CD8-positive, alpha-beta memory T cell (primary cell): ENCODE results near the gene PLXNB1. TPM values are rescaled to one million over a fixed set of nuclear protein-coding genes. Genes with fewer than 3 reads are reported as not detected.

Source experiments
- CTCF ChIA-PET: fragments of 350-600 bp; sonication (Branson Sonifier 250); formaldehyde crosslinking; loops from one replicate; lab custom pipeline; 2021; ENCODE audit warnings: antibody characterized with exemption; lab: Charles Lee
- POLR2A ChIA-PET: fragments of 350-600 bp; sonication (Branson Sonifier 250); formaldehyde crosslinking; loops from one replicate; lab custom pipeline; 2021; ENCODE audit warnings: antibody characterized with exemption; lab: Charles Lee
- DNase-seq, 5 donors: peaks; one replicate each; pipeline versions ENCODE4 v3.0.0 to v3.0.0-alpha.2; 2020 to 2022; ENCODE audit warnings: mixed read lengths in 1 of 5
- H3K27ac ChIP-seq: one replicate; pipeline ENCODE4 v1.7.0; 2013; ENCODE audit warnings: low read depth, mild to moderate bottlenecking, low read length, moderate library complexity
- H3K27me3 ChIP-seq: 2 replicates; pipeline ENCODE4 v1.7.0; 2013; ENCODE audit warnings: low read length, mild to moderate bottlenecking; ENCODE audit not compliant: insufficient read depth, poor library complexity, severe bottlenecking
- H3K36me3 ChIP-seq: 2 replicates; pipeline ENCODE4 v1.7.0; 2013; ENCODE audit warnings: mild to moderate bottlenecking, low read length, moderate library complexity; ENCODE audit not compliant: insufficient read depth
- H3K4me1 ChIP-seq: 2 replicates; pipeline ENCODE4 v1.7.0; 2013; ENCODE audit warnings: mild to moderate bottlenecking, low read length, moderate library complexity; ENCODE audit not compliant: insufficient read depth
- H3K4me3 ChIP-seq: 2 replicates; pipeline ENCODE4 v1.7.0; 2013; ENCODE audit warnings: mild to moderate bottlenecking, low read length
- H3K9me3 ChIP-seq: 2 replicates; pipeline ENCODE4 v1.7.0; 2013; ENCODE audit warnings: mild to moderate bottlenecking, low read length
- H3K27ac Mint-ChIP-seq, 8 donors: one replicate each; pipeline ENCODE4 v1.8.0; 2020 to 2021; ENCODE audit warnings: mixed read lengths in 8 of 8, mild to moderate bottlenecking in 6 of 8, inconsistent platforms in 3 of 8, moderate library complexity in 3 of 8
- H3K27me3 Mint-ChIP-seq, 2 donors: one replicate each; pipeline ENCODE4 v1.8.0; 2020 to 2021; ENCODE audit warnings: mixed read lengths in 2 of 2, mild to moderate bottlenecking in 1 of 2, moderate library complexity in 1 of 2
- H3K36me3 Mint-ChIP-seq, 3 donors: one replicate each; pipeline ENCODE4 v1.8.0; 2020 to 2021; ENCODE audit warnings: mixed read lengths in 3 of 3, inconsistent platforms in 1 of 3, mild to moderate bottlenecking in 1 of 3
- H3K4me1 Mint-ChIP-seq, 3 donors: one replicate each; pipeline ENCODE4 v1.8.0; 2020 to 2021; ENCODE audit warnings: mixed read lengths in 3 of 3, inconsistent platforms in 1 of 3, mild to moderate bottlenecking in 1 of 3
- H3K4me3 Mint-ChIP-seq, 7 donors: one replicate each; pipeline ENCODE4 v1.8.0; 2020 to 2021; ENCODE audit warnings: mixed read lengths in 7 of 7, mild to moderate bottlenecking in 6 of 7, moderate library complexity in 4 of 7, inconsistent platforms in 2 of 7
- H3K9me3 Mint-ChIP-seq, 5 donors: one replicate each; pipeline ENCODE4 v1.8.0; 2020 to 2022; ENCODE audit warnings: mixed read lengths in 5 of 5, mild to moderate bottlenecking in 3 of 5, moderate library complexity in 2 of 5, inconsistent platforms in 1 of 5
- polyA plus RNA-seq: library from polyadenylated mRNA; unstranded; fragments of 300-500 nt; fragmentation: Illumina TruSeq; gene quantifications from one replicate; pipeline ENCODE4 v1.2.3, GENCODE V29; 2021
- total RNA-seq, 2 experiments: library from RNA; stranded (reverse); gene quantifications; one replicate each; pipeline ENCODE4 v1.2.3, GENCODE V29; 2021

PLXNB1 gene
- total and polyA plus RNA-seq, 3 experiments from 2014 or later = 0.30 to 5.5 (median 3.1) TPM

GRCh38 chr3:48427630-48427962, 2.3 kb downstream of the PLXNB1 start:
- peaks cover 0 to 4% of the 10 kb centered on the region in 2 donors for H3K27me3 Mint-ChIP-seq
- Histone ChIP-seq H3K4me3 (no peak overlapping the region), H3K4me1 (peaks cover 8% of the 10 kb centered on the region), H3K36me3 (no peaks in the 10 kb centered on the region), H3K27me3 (no peaks in the 10 kb centered on the region), H3K9me3 (no peaks in the 10 kb centered on the region), H3K27ac (no peak overlapping the region)
- peaks cover 0 to 10% (median 0%) of the 10 kb centered on the region in 3 donors for H3K36me3 Mint-ChIP-seq
- ChIA-PET CTCF (interaction anchor here (0.6 to 1.9 kb wide), 3 partner anchors 8 to 27 kb away, joined by 3 to 6 read pairs (median 5); no protein-coding TSS in a partner anchor), POLR2A (no interaction called here)
- H3K9me3 Mint-ChIP-seq = no peaks in the 10 kb centered on the region
- peaks cover 0 to 16% (median 2%) of the 10 kb centered on the region in 3 donors for H3K4me1 Mint-ChIP-seq
- peak overlapping the region; percentile 40 to 84 (median 69) for H3K4me3 Mint-ChIP-seq
- DNase-seq = no peak
- peak overlapping the region in 5 of 8 donors; percentile 56 to 81 (median 74) for H3K27ac Mint-ChIP-seq

- peak overlapping the region in 4 of 7 donors; percentile 8 to 82 (median 18) for H3K4me3 Mint-ChIP-seq
- H3K27me3 Mint-ChIP-seq = peaks cover 0 to 4% of the 10 kb centered on the region in 2 donors
- Histone ChIP-seq H3K4me3 (no peak overlapping the region), H3K36me3 (no peaks in the 10 kb centered on the region), H3K27me3 (no peaks in the 10 kb centered on the region), H3K9me3 (no peaks in the 10 kb centered on the region), H3K4me1 (peaks cover 8% of the 10 kb centered on the region), H3K27ac (no peak overlapping the region)
- peaks cover 0 to 6% (median 0%) of the 10 kb centered on the region in 3 donors for H3K36me3 Mint-ChIP-seq
- H3K4me1 Mint-ChIP-seq = peaks cover 0 to 16% (median 2%) of the 10 kb centered on the region in 3 donors
- ChIA-PET POLR2A (no interaction called here), CTCF (interaction anchor here (1.1 to 1.9 kb wide), 2 partner anchors 9 to 26 kb away, joined by 5 to 6 read pairs; no protein-coding TSS in a partner anchor)
- no peak for DNase-seq
- no peaks in the 10 kb centered on the region for H3K9me3 Mint-ChIP-seq
- H3K27ac Mint-ChIP-seq = peak overlapping the region in 5 of 8 donors; percentile 1 to 81 (median 74)
Observed at GRCh38 chr3:48426944-48427629, 2.8 kb downstream of the PLXNB1 start.

GRCh38 chr3:48426401-48426909, 3.4 kb downstream of the PLXNB1 start:
- DNase-seq = no peak
- Mint-ChIP-seq H3K27ac (peak overlapping the region in 1 of 8 donors; percentile 43), H3K9me3 (no peaks in the 10 kb centered on the region), H3K36me3 (no peaks in the 10 kb centered on the region), H3K4me3 (no peak overlapping the region), H3K27me3 (peaks cover 0 to 1% of the 10 kb centered on the region in 2 donors), H3K4me1 (peaks cover 0 to 13% (median 2%) of the 10 kb centered on the region in 3 donors)
- no peaks in the 10 kb centered on the region for H3K36me3 ChIP-seq
- ChIA-PET POLR2A (no interaction called here), CTCF (interaction anchor here (0.8 to 1.1 kb wide), 2 partner anchors 9 to 10 kb away, joined by 4 to 6 read pairs; no protein-coding TSS in a partner anchor)
- H3K9me3 ChIP-seq = no peaks in the 10 kb centered on the region
- no peaks in the 10 kb centered on the region for H3K27me3 ChIP-seq
- no peak overlapping the region for H3K4me3 ChIP-seq
- H3K27ac ChIP-seq = no peak overlapping the region
- H3K4me1 ChIP-seq = peaks cover 8% of the 10 kb centered on the region

GRCh38 chr3:48425281-48425812, 4.5 kb downstream of the PLXNB1 start:
- Mint-ChIP-seq H3K27ac (no peak overlapping the region), H3K36me3 (no peaks in the 10 kb centered on the region), H3K4me1 (peaks cover 0 to 6% (median 0%) of the 10 kb centered on the region in 3 donors), H3K4me3 (peak overlapping the region in 1 of 7 donors; percentile 61), H3K27me3 (peaks cover 0 to 1% of the 10 kb centered on the region in 2 donors), H3K9me3 (no peaks in the 10 kb centered on the region)
- ChIA-PET POLR2A (no interaction called here), CTCF (interaction anchor here (0.8 kb wide), 1 partner anchor 11 kb away, joined by 4 read pairs; no protein-coding TSS in a partner anchor)
- peaks cover 5% of the 10 kb centered on the region for H3K4me1 ChIP-seq
- no peaks in the 10 kb centered on the region for H3K27me3 ChIP-seq
- no peaks in the 10 kb centered on the region for H3K9me3 ChIP-seq
- H3K36me3 ChIP-seq = no peaks in the 10 kb centered on the region
- no peak overlapping the region for H3K27ac ChIP-seq
- H3K4me3 ChIP-seq = no peak overlapping the region
- DNase-seq = no peak

DNA sequence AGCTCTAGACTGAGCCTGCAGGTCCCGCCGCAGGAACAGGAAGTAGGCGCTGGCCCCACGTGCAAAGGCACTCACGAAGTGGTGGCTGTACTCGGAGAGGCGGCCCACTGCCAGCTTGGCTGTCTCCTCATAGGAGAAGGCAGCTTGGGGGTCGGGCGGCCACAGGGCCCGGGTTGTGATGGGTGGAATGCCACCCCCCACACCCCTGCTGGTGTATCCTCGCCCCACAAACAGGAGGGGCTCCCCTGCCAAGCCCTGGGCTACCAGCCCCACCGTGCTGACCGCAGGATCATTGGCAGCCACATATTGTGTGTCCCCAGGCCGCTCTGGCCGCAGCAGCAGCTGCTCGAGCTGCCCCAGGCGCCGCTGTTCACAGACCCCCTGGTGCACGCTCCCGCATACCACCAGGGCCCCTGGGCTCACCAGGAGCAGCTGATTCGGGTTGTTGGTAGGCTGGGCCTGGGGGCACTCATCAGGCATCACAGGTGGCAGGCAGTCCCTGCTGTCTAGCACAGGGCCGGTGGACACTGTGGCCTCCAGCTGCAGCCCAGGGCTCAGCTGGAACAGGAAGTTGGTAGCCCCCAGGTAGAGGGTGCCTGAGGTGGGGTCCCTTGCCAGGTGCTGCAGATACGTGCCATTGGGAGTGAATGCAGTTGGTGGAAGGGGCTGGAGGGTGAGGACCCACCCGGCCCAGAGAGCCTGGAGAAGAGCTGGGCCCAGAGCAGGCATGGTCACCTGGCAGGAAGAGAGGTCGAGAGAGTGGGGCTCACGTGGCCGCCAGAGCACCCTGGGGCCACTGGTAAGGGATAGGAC, 5.8 kb downstream of the PLXNB1 start:
- Mint-ChIP-seq H3K27ac (no peak overlapping the region), H3K36me3 (no peaks in the 10 kb centered on the region), H3K4me3 (peak overlapping the region in 1 of 7 donors; percentile 30), H3K4me1 (no peaks in the 10 kb centered on the region), H3K27me3 (peaks cover 0 to 1% of the 10 kb centered on the region in 2 donors), H3K9me3 (no peaks in the 10 kb centered on the region)
- Histone ChIP-seq H3K36me3 (no peaks in the 10 kb centered on the region), H3K27me3 (no peaks in the 10 kb centered on the region), H3K27ac (no peak overlapping the region), H3K4me3 (no peak overlapping the region), H3K4me1 (no peaks in the 10 kb centered on the region), H3K9me3 (no peaks in the 10 kb centered on the region)
- DNase-seq = no peak
- POLR2A ChIA-PET = no interaction called here
- CTCF ChIA-PET = interaction anchor here (2.6 kb wide), 1 partner anchor 12 kb away, joined by 24 read pairs; no protein-coding TSS in a partner anchor

DNA sequence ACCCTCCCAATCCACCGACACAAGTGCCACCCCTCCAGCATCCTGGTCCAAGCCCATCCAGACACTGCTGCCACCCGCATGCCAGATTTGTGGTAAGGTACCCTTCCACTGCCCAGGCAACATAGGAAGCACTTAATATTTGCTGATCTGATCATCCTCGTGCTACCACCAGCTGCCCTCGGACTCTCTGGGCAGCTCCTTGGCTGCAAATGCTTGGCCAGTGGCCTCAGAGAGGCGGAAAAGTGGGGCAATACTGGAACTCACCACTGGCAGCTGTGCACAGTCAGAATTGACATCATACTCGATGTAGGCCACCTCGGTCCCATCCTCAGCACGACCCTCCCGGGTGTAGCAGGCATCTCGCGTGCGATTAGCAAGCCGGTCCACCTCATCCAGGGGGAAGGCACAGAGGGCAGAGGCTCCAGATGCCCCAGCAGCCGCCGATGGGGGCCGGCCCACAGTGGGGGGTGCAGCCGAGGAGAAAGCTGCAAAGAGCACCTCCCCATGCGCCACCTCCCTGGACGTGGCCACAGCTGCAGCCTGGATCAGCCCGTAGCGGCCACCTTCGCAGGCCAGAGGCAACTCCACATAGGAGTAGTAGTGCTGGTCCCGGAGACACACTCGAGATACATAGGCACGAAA, 6.5 kb downstream of the PLXNB1 start:
- ChIA-PET CTCF (interaction anchor here (1.0 to 2.6 kb wide), 3 partner anchors 10 to 23 kb away, joined by 5 to 24 read pairs (median 6); no protein-coding TSS in a partner anchor), POLR2A (no interaction called here)
- Mint-ChIP-seq H3K4me3 (no peak overlapping the region), H3K27ac (peak overlapping the region in 1 of 8 donors; percentile 95), H3K27me3 (peaks cover 0 to 1% of the 10 kb centered on the region in 2 donors), H3K36me3 (no peaks in the 10 kb centered on the region), H3K9me3 (no peaks in the 10 kb centered on the region), H3K4me1 (no peaks in the 10 kb centered on the region)
- Histone ChIP-seq H3K36me3 (no peaks in the 10 kb centered on the region), H3K9me3 (no peaks in the 10 kb centered on the region), H3K4me3 (no peak overlapping the region), H3K4me1 (no peaks in the 10 kb centered on the region), H3K27me3 (no peaks in the 10 kb centered on the region), H3K27ac (no peak overlapping the region)
- DNase-seq = no peak

GRCh38 chr3:48422681-48423080, 7.2 kb downstream of the PLXNB1 start:
- peaks cover 0 to 1% of the 10 kb centered on the region in 2 donors for H3K27me3 Mint-ChIP-seq
- H3K27ac ChIP-seq = no peak overlapping the region
- no peaks in the 10 kb centered on the region for H3K27me3 ChIP-seq
- H3K4me3 Mint-ChIP-seq = no peak overlapping the region
- no peaks in the 10 kb centered on the region for H3K9me3 Mint-ChIP-seq
- CTCF ChIA-PET = interaction anchor here (1.0 to 2.6 kb wide), 3 partner anchors 10 to 22 kb away, joined by 5 to 24 read pairs (median 6); no protein-coding TSS in a partner anchor
- no peak for DNase-seq
- POLR2A ChIA-PET = no interaction called here
- no peak overlapping the region for H3K4me3 ChIP-seq
- H3K4me1 Mint-ChIP-seq = no peaks in the 10 kb centered on the region
- no peaks in the 10 kb centered on the region for H3K36me3 ChIP-seq
- H3K36me3 Mint-ChIP-seq = no peaks in the 10 kb centered on the region
- H3K27ac Mint-ChIP-seq = peak overlapping the region in 1 of 8 donors; percentile 95
- no peaks in the 10 kb centered on the region for H3K4me1 ChIP-seq
- no peaks in the 10 kb centered on the region for H3K9me3 ChIP-seq
